ENCODE results near the gene RUSF1.
"Not testable (repeated sequence)": the region's sequence is repeated elsewhere in the genome, so short reads cannot be mapped to it uniquely, and the experiment has no call there.

The RUSF1 gene

GRCh38 chr16:31517800-31518402, 9.7 kb upstream of the RUSF1 start:
- DNase-seq (ENCODE audit: low spot score), result no peak

- no peak for DNase-seq (ENCODE audit: low spot score)
Measured at GRCh38 chr16:31513884-31514283, 5.7 kb upstream of the RUSF1 start.

- no peak for DNase-seq (ENCODE audit: low spot score)
Measured at GRCh38 chr16:31513126-31513525, 4.9 kb upstream of the RUSF1 start.

- DNase-seq (ENCODE audit: low spot score), result no peak
Measured at GRCh38 chr16:31508706-31509195, 560 bp upstream of the RUSF1 start.

GRCh38 chr16:31507617-31507928, 618 bp downstream of the RUSF1 start:
- DNase-seq (ENCODE audit: low spot score), result no peak

GRCh38 chr16:31505483-31505882, 2.7 kb downstream of the RUSF1 start:
- no peak for DNase-seq (ENCODE audit: low spot score)

GRCh38 chr16:31504159-31504558, 4.0 kb downstream of the RUSF1 start:
- no peak for DNase-seq (ENCODE audit: low spot score)

- DNase-seq (ENCODE audit: low spot score), result not testable (repeated sequence)
Measured at GRCh38 chr16:31503555-31503954, 4.6 kb downstream of the RUSF1 start.

- no peak for DNase-seq (ENCODE audit: low spot score)
Measured at GRCh38 chr16:31502981-31503380, 5.2 kb downstream of the RUSF1 start.

- no peak for DNase-seq (ENCODE audit: low spot score)
Measured at GRCh38 chr16:31501966-31502348, 6.2 kb downstream of the RUSF1 start.

- DNase-seq (ENCODE audit: low spot score), result no peak
Measured at GRCh38 chr16:31501226-31501965, 6.8 kb downstream of the RUSF1 start.

- no peak for DNase-seq (ENCODE audit: low spot score)
Measured at GRCh38 chr16:31499928-31500327, 8.3 kb downstream of the RUSF1 start.

- DNase-seq (ENCODE audit: low spot score), result no peak
Measured at GRCh38 chr16:31498493-31498892, 9.7 kb downstream of the RUSF1 start.

- no peak for DNase-seq (ENCODE audit: low spot score)
Measured at GRCh38 chr16:31496670-31497069, 11.5 kb downstream of the RUSF1 start.

GRCh38 chr16:31493506-31494125, 14.6 kb downstream of the RUSF1 start:
- DNase-seq (ENCODE audit: low spot score), result no peak

- no peak for DNase-seq (ENCODE audit: low spot score)
Measured at GRCh38 chr16:31491778-31492418, 16.3 kb downstream of the RUSF1 start.

- DNase-seq (ENCODE audit: low spot score), result no peak
Measured at GRCh38 chr16:31489616-31490584, 18.3 kb downstream of the RUSF1 start.

- DNase-seq (ENCODE audit: low spot score), result no peak
Measured at GRCh38 chr16:31489298-31489564, 19.0 kb downstream of the RUSF1 start.

GRCh38 chr16:31488468-31489297, 19.5 kb downstream of the RUSF1 start:
- no peak for DNase-seq (ENCODE audit: low spot score)

GRCh38 chr16:31487720-31488467, 20.3 kb downstream of the RUSF1 start:
- DNase-seq (ENCODE audit: low spot score), result peak; percentile 62

All from SK-N-DZ (cell line).